HTR-8/SVneo (cell line): ENCODE results near the gene PHF1.
"Not testable (repeated sequence)": the region's sequence is repeated elsewhere in the genome, so short reads cannot be mapped to it uniquely, and the experiment has no call there.

ENCODE experiments used
- DNase-seq: peaks from one replicate; pipeline ENCODE4 v3.0.0; 2011; ENCODE audit warnings: low spot score, mixed read lengths; ENCODE audit not compliant: insufficient read length
- FAIRE-seq: peaks from 2 replicates; lab custom pipeline; 2011; peaks lifted over from hg19 to GRCh38; lab: Jason Lieb, UNC

PHF1 gene

GRCh38 chr6:33410711-33411631, at the start of gene PHF1:
Gene PHF1 (plus strand): TSS chr6:33411014. CDS start chr6:33412264, 1,250 bp downstream.
- peak; percentile 33 for FAIRE-seq
- DNase-seq: peak; percentile 70

GRCh38 chr6:33363486-33363885, 47.3 kb upstream of the PHF1 start:
- not testable (repeated sequence) for DNase-seq, FAIRE-seq

- FAIRE-seq: peak; percentile 26
- not testable (repeated sequence) for DNase-seq
Measured at GRCh38 chr6:33364475-33365205, 46.2 kb upstream of the PHF1 start.

- not testable (repeated sequence) for DNase-seq, FAIRE-seq
Measured at GRCh38 chr6:33365206-33365971, 45.4 kb upstream of the PHF1 start.

- FAIRE-seq (no peak), DNase-seq (no peak)
Measured at GRCh38 chr6:33367009-33367714, 43.7 kb upstream of the PHF1 start.

- not testable (repeated sequence) for DNase-seq, FAIRE-seq
Measured at GRCh38 chr6:33367715-33368025, 43.1 kb upstream of the PHF1 start.

- not testable (repeated sequence) for FAIRE-seq, DNase-seq
Measured at GRCh38 chr6:33371901-33372300, 38.9 kb upstream of the PHF1 start.

- FAIRE-seq: no peak
- DNase-seq: no peak
Measured at GRCh38 chr6:33372526-33373123, 38.2 kb upstream of the PHF1 start.

GRCh38 chr6:33373960-33374910, 36.6 kb upstream of the PHF1 start:
- DNase-seq: no peak
- FAIRE-seq: no peak

GRCh38 chr6:33375143-33375671, 35.6 kb upstream of the PHF1 start:
- FAIRE-seq (peak; percentile 57), DNase-seq (no peak)

- no peak for FAIRE-seq
- DNase-seq: no peak
Measured at GRCh38 chr6:33377171-33377570, 33.6 kb upstream of the PHF1 start.

- not testable (repeated sequence) for DNase-seq, FAIRE-seq
Measured at GRCh38 chr6:33379184-33379583, 31.6 kb upstream of the PHF1 start.

GRCh38 chr6:33380272-33380981, 30.4 kb upstream of the PHF1 start:
- FAIRE-seq (no peak), DNase-seq (no peak)

- no peak for FAIRE-seq
- no peak for DNase-seq
Measured at GRCh38 chr6:33383427-33384185, 27.2 kb upstream of the PHF1 start.

- FAIRE-seq (no peak), DNase-seq (peak; percentile 76)
Measured at GRCh38 chr6:33384581-33385020, 26.2 kb upstream of the PHF1 start.

GRCh38 chr6:33390173-33390572, 20.6 kb upstream of the PHF1 start:
- no peak for DNase-seq
- no peak for FAIRE-seq
